ENCODE data around the gene CABP4. TPM values are rescaled to one million over a fixed set of nuclear protein-coding genes. Genes with fewer than 3 reads are reported as not detected.

The CABP4 gene
- not detected in 2 replicates for total RNA-seq

GRCh38 chr11:67455054-67455453, at the start of gene CABP4:
Gene CABP4 (plus strand): TSS chr11:67455354. CDS start chr11:67455424, 70 bp downstream.

GRCh38 chr11:67415501-67416304, 39.5 kb upstream of the CABP4 start, which contains the start of gene CARNS1:
Gene CARNS1 (plus strand): TSS chr11:67415678. CDS start chr11:67416200, 522 bp downstream.

GRCh38 chr11:67428052-67429001, 26.8 kb upstream of the CABP4 start, which contains the start of gene RPS6KB2:
Gene RPS6KB2 (plus strand): TSS chr11:67428494. CDS start chr11:67428546, 52 bp downstream.

GRCh38 chr11:67437082-67437808, 17.9 kb upstream of the CABP4 start, which contains the start of gene PTPRCAP:
Gene PTPRCAP (minus strand): TSS chr11:67437682. CDS start chr11:67437619, 63 bp downstream.

GRCh38 chr11:67452141-67452952, 2.8 kb upstream of the CABP4 start, which contains the start of gene GPR152:
Gene GPR152 (minus strand): TSS chr11:67452729. CDS start chr11:67452724, 5 bp downstream.

GRCh38 chr11:67468759-67469507, 13.8 kb downstream of the CABP4 start, which contains the start of gene TMEM134:
Gene TMEM134 (minus strand): TSS chr11:67469251. CDS start chr11:67469192, 59 bp downstream.

GRCh38 chr11:67482827-67483798, 28.0 kb downstream of the CABP4 start, which contains the start of gene AIP:
Gene AIP (plus strand): TSS chr11:67483026. CDS start chr11:67483159, 133 bp downstream.

GRCh38 chr11:67504950-67505581, 49.9 kb downstream of the CABP4 start, which contains the start of gene PITPNM1:
Gene PITPNM1 (minus strand): TSS chr11:67505363. CDS start chr11:67504180, 1,183 bp downstream.

GRCh38 chr11:67507864-67508485, 52.8 kb downstream of the CABP4 start, which contains the start of gene CDK2AP2:
Gene CDK2AP2 (minus strand): TSS chr11:67508162. CDS start chr11:67508082, 80 bp downstream.

Other genes with a start within 250 kb of the CABP4 start
- gene GRK2, start 188.9 kb upstream of the CABP4 start, total RNA-seq, result 66.6 and 96.4 TPM in 2 replicates
- 34.9 and 57.0 TPM in 2 replicates for gene ANKRD13D, start 166.1 kb upstream of the CABP4 start, total RNA-seq
- gene SSH3, start 151.8 kb upstream of the CABP4 start, total RNA-seq, result 26.0 and 46.7 TPM in 2 replicates
- 28.0 and 29.8 TPM in 2 replicates for gene POLD4, start 101.8 kb upstream of the CABP4 start, total RNA-seq
- 3.2 and 3.8 TPM in 2 replicates for gene CLCF1, start 81.8 kb upstream of the CABP4 start, total RNA-seq
- gene RAD9A, start 63.4 kb upstream of the CABP4 start, total RNA-seq, result 5.6 and 7.9 TPM in 2 replicates
- 116 and 139 TPM in 2 replicates for gene PPP1CA, start 53.5 kb upstream of the CABP4 start, total RNA-seq
- not detected in 2 replicates for gene TBC1D10C, start 51.3 kb upstream of the CABP4 start, total RNA-seq
- gene CARNS1, start 39.7 kb upstream of the CABP4 start, total RNA-seq, result under 0.01 TPM in 1 of 2 replicates, not detected in the other
- 46.5 and 72.5 TPM in 2 replicates for gene RPS6KB2, start 26.9 kb upstream of the CABP4 start, total RNA-seq
- gene PTPRCAP, start 17.7 kb upstream of the CABP4 start, total RNA-seq, result 0.28 TPM in 1 of 2 replicates, not detected in the other
- 100 and 118 TPM in 2 replicates for gene CORO1B, start 11.9 kb upstream of the CABP4 start, total RNA-seq
- gene GPR152, start 2.6 kb upstream of the CABP4 start, total RNA-seq, result not detected in 2 replicates
- 19.8 and 57.7 TPM in 2 replicates for gene TMEM134, start 13.9 kb downstream of the CABP4 start, total RNA-seq
- 41.6 and 46.8 TPM in 2 replicates for gene AIP, start 27.7 kb downstream of the CABP4 start, total RNA-seq
- 22.9 and 32.5 TPM in 2 replicates for gene PITPNM1, start 50.0 kb downstream of the CABP4 start, total RNA-seq
- 19.3 and 32.5 TPM in 2 replicates for gene CDK2AP2, start 52.8 kb downstream of the CABP4 start, total RNA-seq
- not detected in 2 replicates for gene CABP2, start 68.1 kb downstream of the CABP4 start, total RNA-seq
- gene GSTP1, start 128.5 kb downstream of the CABP4 start, total RNA-seq, result 1,128 and 1,985 TPM in 2 replicates
- gene NDUFV1, start 151.6 kb downstream of the CABP4 start, total RNA-seq, result 150 and 196 TPM in 2 replicates
- gene NUDT8, start 174.6 kb downstream of the CABP4 start, total RNA-seq, result 7.8 and 8.5 TPM in 2 replicates
- gene TBX10, start 184.4 kb downstream of the CABP4 start, total RNA-seq, result not detected in 2 replicates
- gene ACY3, start 195.4 kb downstream of the CABP4 start, total RNA-seq, result 0.14 TPM in 1 of 2 replicates, not detected in the other
- 27.3 and 140 TPM in 2 replicates for gene ALDH3B2, start 219.3 kb downstream of the CABP4 start, total RNA-seq

Measured in nasal cavity respiratory epithelium epithelial cell of viscerocranial mucosa (primary cell).